Testis (tissue), 2 donors: ENCODE results near the gene HOXA6.

ENCODE experiments used
- CTCF ChIP-seq, 3 experiments: fragments of 450-650 bp in 2 of 3; fragments of 200-600 bp in 1 of 3; sonication (generic) in 1 of 3; IDR thresholded peaks; one replicate each; pipeline ENCODE4 v1.5.1; 2016 to 2019; ENCODE audit warnings: antibody characterized with exemption in 3 of 3, mild to moderate bottlenecking in 2 of 3, moderate library complexity in 1 of 3
- POLR2A ChIP-seq: fragments of 450-650 bp; IDR thresholded peaks from one replicate; pipeline ENCODE4 v1.6.1; 2017; ENCODE audit warnings: antibody characterized with exemption, mild to moderate bottlenecking, moderate library complexity

DNA sequence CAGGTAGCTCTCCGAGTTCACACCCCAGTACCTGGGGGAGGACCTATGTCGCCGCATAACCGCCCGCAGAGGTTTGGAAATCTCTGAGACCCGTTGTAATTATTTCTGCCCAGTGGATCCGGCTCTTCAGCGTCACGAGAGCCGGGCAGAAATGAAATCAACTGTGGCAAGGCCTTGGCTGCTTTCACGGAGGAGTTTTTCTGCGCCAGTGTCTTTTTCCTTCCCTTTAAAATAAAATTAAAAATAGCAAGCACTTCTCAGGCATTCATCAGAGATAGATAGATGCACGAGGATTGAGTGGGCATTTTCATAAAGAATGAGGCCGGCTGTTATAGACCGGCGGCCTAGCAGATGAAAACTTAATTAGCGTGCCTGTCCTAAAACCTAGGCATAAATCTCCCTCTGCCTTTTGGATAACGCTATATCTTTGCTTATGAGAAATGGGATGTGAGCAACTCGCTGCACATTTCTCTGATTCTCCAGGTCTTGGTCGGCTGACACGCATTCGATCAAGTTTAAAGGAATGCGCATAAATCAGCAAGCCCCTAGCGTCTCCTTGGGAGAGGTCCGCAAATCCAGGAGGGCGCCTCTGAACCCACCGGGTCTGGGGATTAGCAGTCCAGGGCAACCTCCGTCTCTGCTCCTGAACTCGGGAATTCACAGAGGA, 45.9 kb upstream of the HOXA6 start:
- no peak for TF ChIP-seq CTCF (IDR thresholded peaks at IDR 0.05)
- TF ChIP-seq POLR2A, result no peak
